ENCODE results near the gene ANKRD12. TPM values are rescaled to one million over a fixed set of nuclear protein-coding genes. Genes with fewer than 3 reads are reported as not detected.

Gene ANKRD12
- total RNA-seq, 1 experiment from 2014 or later = 23.5 TPM

GRCh38 chr18:9334329-9334972 is 197.9 kb downstream of the ANKRD12 start, which contains the start of gene TWSG1:
TWSG1 (plus strand) TSS chr18:9334773; CDS start chr18:9337230, 2,457 bp downstream.
- intact Hi-C loops (cut with micrococcal nuclease) = no loop called here
- CTCF ChIA-PET = interaction anchor here (0.7 to 1.3 kb wide), 5 partner anchors 10 to 182 kb away, joined by 3 to 4 read pairs (median 3); no protein-coding TSS in a partner anchor
- H3K36me3 ChIP-seq (ENCODE audit: control insufficient read depth in 1 of 2, insufficient read depth in 2 of 2, low read length in 2 of 2) = peaks cover 0 to 2% of the 10 kb centered on the region in 2 experiments; a peak in 1 of 4 replicates
- TF ChIP-seq RAD21 (IDR thresholded peaks at IDR 0.05; ENCODE audit: low read depth) (peak; percentile 3; the same call in 1 of the 2 replicates), SRF (IDR thresholded peaks at IDR 0.05; ENCODE audit: low read depth) (no peak), POLR2A (IDR thresholded peaks at IDR 0.05; ENCODE audit: borderline replicate concordance, extremely low read depth, insufficient read depth, insufficient read length) (no peak), ZNF274 (IDR thresholded peaks at IDR 0.05; ENCODE audit: low read depth, low read length) (no peak), EGR1 (IDR thresholded peaks at IDR 0.05; ENCODE audit: low read depth) (peak; percentile 86), JUND (IDR thresholded peaks at IDR 0.05) (no peak), TCF7L2 (IDR thresholded peaks at IDR 0.05; ENCODE audit: borderline replicate concordance, extremely low read depth, insufficient read depth, insufficient read length) (peak; percentile 63), POLR2AphosphoS5 (IDR thresholded peaks at IDR 0.05; ENCODE audit: low read depth, low read length) (peak; percentile 76), SIN3A (IDR thresholded peaks at IDR 0.05; ENCODE audit: low read depth) (no peak), CEBPB (IDR thresholded peaks at IDR 0.05; ENCODE audit: low read depth) (no peak), ZFX (IDR thresholded peaks at IDR 0.05) (no peak), YY1 (IDR thresholded peaks at IDR 0.05; ENCODE audit: extremely low read depth, insufficient replicate concordance, low read depth, low read length) (no peak), CBX3 (IDR thresholded peaks at IDR 0.05; ENCODE audit: low read depth) (no peak), EZH2phosphoT487 (IDR thresholded peaks at IDR 0.05; ENCODE audit: borderline replicate concordance) (no peak), CTCF (IDR thresholded peaks at IDR 0.05 in 2 of 3, conservative IDR thresholded peaks at IDR 0.05 in 1 of 3; ENCODE audit: borderline replicate concordance in 1 of 3, insufficient read depth in 1 of 3, low read depth in 2 of 3, low read length in 2 of 3) (0 out of 6 replicates have a peak, but pooled peaks of 2 of the 3 experiments have one; percentile 5 to 21)
- TF ChIP-seq, protein P1, sequence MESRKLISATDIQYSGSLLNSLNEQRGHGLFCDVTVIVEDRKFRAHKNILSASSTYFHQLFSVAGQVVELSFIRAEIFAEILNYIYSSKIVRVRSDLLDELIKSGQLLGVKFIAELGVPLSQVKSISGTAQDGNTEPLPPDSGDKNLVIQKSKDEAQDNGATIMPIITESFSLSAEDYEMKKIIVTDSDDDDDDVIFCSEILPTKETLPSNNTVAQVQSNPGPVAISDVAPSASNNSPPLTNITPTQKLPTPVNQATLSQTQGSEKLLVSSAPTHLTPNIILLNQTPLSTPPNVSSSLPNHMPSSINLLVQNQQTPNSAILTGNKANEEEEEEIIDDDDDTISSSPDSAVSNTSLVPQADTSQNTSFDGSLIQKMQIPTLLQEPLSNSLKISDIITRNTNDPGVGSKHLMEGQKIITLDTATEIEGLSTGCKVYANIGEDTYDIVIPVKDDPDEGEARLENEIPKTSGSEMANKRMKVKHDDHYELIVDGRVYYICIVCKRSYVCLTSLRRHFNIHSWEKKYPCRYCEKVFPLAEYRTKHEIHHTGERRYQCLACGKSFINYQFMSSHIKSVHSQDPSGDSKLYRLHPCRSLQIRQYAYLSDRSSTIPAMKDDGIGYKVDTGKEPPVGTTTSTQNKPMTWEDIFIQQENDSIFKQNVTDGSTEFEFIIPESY (IDR thresholded peaks at IDR 0.05; ENCODE audit: extremely low read depth, insufficient replicate concordance, low read length) = no peak
- TF ChIP-seq, protein P2, sequence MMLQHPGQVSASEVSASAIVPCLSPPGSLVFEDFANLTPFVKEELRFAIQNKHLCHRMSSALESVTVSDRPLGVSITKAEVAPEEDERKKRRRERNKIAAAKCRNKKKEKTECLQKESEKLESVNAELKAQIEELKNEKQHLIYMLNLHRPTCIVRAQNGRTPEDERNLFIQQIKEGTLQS (IDR thresholded peaks at IDR 0.05) = no peak
- TF ChIP-seq, protein P3, sequence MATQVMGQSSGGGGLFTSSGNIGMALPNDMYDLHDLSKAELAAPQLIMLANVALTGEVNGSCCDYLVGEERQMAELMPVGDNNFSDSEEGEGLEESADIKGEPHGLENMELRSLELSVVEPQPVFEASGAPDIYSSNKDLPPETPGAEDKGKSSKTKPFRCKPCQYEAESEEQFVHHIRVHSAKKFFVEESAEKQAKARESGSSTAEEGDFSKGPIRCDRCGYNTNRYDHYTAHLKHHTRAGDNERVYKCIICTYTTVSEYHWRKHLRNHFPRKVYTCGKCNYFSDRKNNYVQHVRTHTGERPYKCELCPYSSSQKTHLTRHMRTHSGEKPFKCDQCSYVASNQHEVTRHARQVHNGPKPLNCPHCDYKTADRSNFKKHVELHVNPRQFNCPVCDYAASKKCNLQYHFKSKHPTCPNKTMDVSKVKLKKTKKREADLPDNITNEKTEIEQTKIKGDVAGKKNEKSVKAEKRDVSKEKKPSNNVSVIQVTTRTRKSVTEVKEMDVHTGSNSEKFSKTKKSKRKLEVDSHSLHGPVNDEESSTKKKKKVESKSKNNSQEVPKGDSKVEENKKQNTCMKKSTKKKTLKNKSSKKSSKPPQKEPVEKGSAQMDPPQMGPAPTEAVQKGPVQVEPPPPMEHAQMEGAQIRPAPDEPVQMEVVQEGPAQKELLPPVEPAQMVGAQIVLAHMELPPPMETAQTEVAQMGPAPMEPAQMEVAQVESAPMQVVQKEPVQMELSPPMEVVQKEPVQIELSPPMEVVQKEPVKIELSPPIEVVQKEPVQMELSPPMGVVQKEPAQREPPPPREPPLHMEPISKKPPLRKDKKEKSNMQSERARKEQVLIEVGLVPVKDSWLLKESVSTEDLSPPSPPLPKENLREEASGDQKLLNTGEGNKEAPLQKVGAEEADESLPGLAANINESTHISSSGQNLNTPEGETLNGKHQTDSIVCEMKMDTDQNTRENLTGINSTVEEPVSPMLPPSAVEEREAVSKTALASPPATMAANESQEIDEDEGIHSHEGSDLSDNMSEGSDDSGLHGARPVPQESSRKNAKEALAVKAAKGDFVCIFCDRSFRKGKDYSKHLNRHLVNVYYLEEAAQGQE (IDR thresholded peaks at IDR 0.05; ENCODE audit: low read depth) = no peak
- TF ChIP-seq, protein P4, sequence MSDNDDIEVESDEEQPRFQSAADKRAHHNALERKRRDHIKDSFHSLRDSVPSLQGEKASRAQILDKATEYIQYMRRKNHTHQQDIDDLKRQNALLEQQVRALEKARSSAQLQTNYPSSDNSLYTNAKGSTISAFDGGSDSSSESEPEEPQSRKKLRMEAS (IDR thresholded peaks at IDR 0.05) = peak; percentile 29

More at GRCh38 chr18:9334329-9334972, 197.9 kb downstream of the ANKRD12 start, which contains the start of gene TWSG1:
- ATAC-seq (peak; percentile 95), DNase-seq (ENCODE audit: low read depth, low spot score) (peak; percentile 82)
- Histone ChIP-seq H2AFZ (ENCODE audit: low read depth, low read length, poor library complexity, severe bottlenecking) (peak within 1 kb of the TSS; percentile 100), H3K4me1 (ENCODE audit: control insufficient read depth in 1 of 2, insufficient read depth in 2 of 2, low read length in 2 of 2) (peaks cover 2 to 13% of the 10 kb centered on the region in 2 experiments; a peak in 3 of 4 replicates), H3K9me2 (ENCODE audit: insufficient read depth) (no peaks in the 10 kb centered on the region), H3K27ac (ENCODE audit: low read depth, low read length) (peak within 1 kb of the TSS; percentile 70; the same call in 1 of the 2 replicates), H3K79me2 (ENCODE audit: insufficient read depth, low read length) (peaks cover 19% of the 10 kb centered on the region), H3K4me3 (replicated peaks in 1 of 2; ENCODE audit: low read depth in 1 of 2, low read length in 2 of 2) (peak within 1 kb of the TSS; percentile 69 to 83), H3K4me2 (ENCODE audit: low read length) (peak within 1 kb of the TSS; percentile 93), H3K9me3 (ENCODE audit: control insufficient read depth in 1 of 2, insufficient read depth in 1 of 2, low read depth in 1 of 2, low read length in 2 of 2) (no peaks in the 10 kb centered on the region), H4K20me1 (ENCODE audit: insufficient read depth) (no peaks in the 10 kb centered on the region), H3K9ac (ENCODE audit: low read length) (peak within 1 kb of the TSS; percentile 70), H3K27me3 (ENCODE audit: insufficient read depth, low read length) (no peaks in the 10 kb centered on the region)
- POLR2A ChIA-PET = no interaction called here
- no TSS peak for BruUV-seq (replicated peaks)
- RAD21 ChIA-PET (ENCODE audit: low non-redundant PET in 1 of 2, low total read pairs in 2 of 2, uncharacterized antibody in 2 of 2, unreplicated experiment in 2 of 2) = interaction anchor here in 1 of 2 experiments (0.7 kb wide), 1 partner anchor 86 kb away, joined by 4 read pairs; no protein-coding TSS in a partner anchor
